HepG2 (cell line): ENCODE data around the gene MED25. TPM values are rescaled to one million over a fixed set of nuclear protein-coding genes. Genes with fewer than 3 reads are reported as not detected.

Source experiments
- CC2D1A ChIP-seq: sonication (generic); formaldehyde crosslinking; IDR thresholded peaks from 2 replicates; pipeline ENCODE4 v1.8.1; 2023; ENCODE audit warnings: mild to moderate bottlenecking, missing genetic modification reagents
- CHD2 ChIP-seq: IDR thresholded peaks from 2 replicates; pipeline ENCODE4 v1.6.1; 2011; ENCODE audit warnings: low read depth, low read length, improper control_type of control experiment
- DPF2 ChIP-seq: sonication (generic); formaldehyde crosslinking; IDR thresholded peaks from 2 replicates; pipeline ENCODE4 v1.4.0; 2020; ENCODE audit warnings: mild to moderate bottlenecking, low read depth, missing genetic modification reagents, borderline replicate concordance
- EZH2 ChIP-seq: conservative IDR thresholded peaks from 2 replicates; pipeline ENCODE4 v1.6.1; 2012; ENCODE audit warnings: mild to moderate bottlenecking, low read depth, low read length, moderate library complexity
- FOXO1 ChIP-seq: sonication (generic); formaldehyde crosslinking; IDR thresholded peaks from 2 replicates; pipeline ENCODE4 v1.4.0; 2020; ENCODE audit warnings: missing genetic modification reagents
- KLF15 ChIP-seq: sonication (generic); formaldehyde crosslinking; IDR thresholded peaks from 2 replicates; pipeline ENCODE4 v1.8.1; 2023; ENCODE audit warnings: borderline replicate concordance, mild to moderate bottlenecking, inconsistent platforms, missing genetic modification reagents, mixed read lengths
- LRRFIP1 ChIP-seq: sonication (generic); formaldehyde crosslinking; conservative IDR thresholded peaks from 2 replicates; pipeline ENCODE4 v1.4.0; 2020; ENCODE audit warnings: missing genetic modification reagents
- MAFF ChIP-seq: IDR thresholded peaks from 2 replicates; pipeline ENCODE4 v1.6.1; 2011; ENCODE audit warnings: low read depth, low read length, improper control_type of control experiment
- NKX3-1 ChIP-seq: sonication (generic); formaldehyde crosslinking; IDR thresholded peaks from 2 replicates; pipeline ENCODE4 v1.5.0; 2020; ENCODE audit warnings: missing genetic modification reagents
- POLR2AphosphoS5 ChIP-seq: IDR thresholded peaks from 2 replicates; pipeline ENCODE4 v1.6.1; 2012; ENCODE audit warnings: low read depth, low read length
- PRPF4 ChIP-seq: fragments of 200-400 bp; formaldehyde crosslinking; IDR thresholded peaks from 2 replicates; pipeline ENCODE4 v1.6.1; 2016; ENCODE audit warnings: low read length, low read depth; ENCODE audit not compliant: poor library complexity, severe bottlenecking
- REXO4 ChIP-seq: sonication (generic); formaldehyde crosslinking; IDR thresholded peaks from 2 replicates; pipeline ENCODE4 v1.8.0; 2022; ENCODE audit warnings: missing genetic modification reagents, mild to moderate bottlenecking, borderline replicate concordance
- RXRA ChIP-seq: sonication (generic); formaldehyde crosslinking; IDR thresholded peaks from 2 replicates; pipeline ENCODE4 v1.5.1; 2020; ENCODE audit warnings: missing genetic modification reagents
- STAT5B ChIP-seq: sonication (generic); formaldehyde crosslinking; IDR thresholded peaks from 2 replicates; pipeline ENCODE4 v1.4.0; 2020; ENCODE audit warnings: missing genetic modification reagents
- TBP ChIP-seq: sonication (generic); formaldehyde crosslinking; IDR thresholded peaks from 2 replicates; pipeline ENCODE4 v1.5.0; 2020; ENCODE audit warnings: missing genetic modification reagents
- TCF12 ChIP-seq, 2 experiments: fragments of 450-650 bp in 1 of 2; sonication (generic) in 1 of 2; formaldehyde crosslinking in 1 of 2; IDR thresholded peaks; 2 replicates each; pipeline versions ENCODE4 v1.6.1 to v1.8.0; 2017 to 2022; ENCODE audit warnings: antibody characterized with exemption in 1 of 2, mild to moderate bottlenecking in 1 of 2, missing genetic modification reagents in 1 of 2, moderate library complexity in 1 of 2
- TP53 ChIP-seq: sonication (generic); formaldehyde crosslinking; conservative IDR thresholded peaks from 2 replicates; pipeline ENCODE4 v1.4.0; 2020; ENCODE audit warnings: missing genetic modification reagents
- ZNF138 ChIP-seq: sonication (generic); formaldehyde crosslinking; IDR thresholded peaks from 2 replicates; pipeline ENCODE4 v1.5.0; 2020; ENCODE audit warnings: mild to moderate bottlenecking, low read depth, missing genetic modification reagents
- ZNF224 ChIP-seq: sonication (generic); formaldehyde crosslinking; IDR thresholded peaks from 2 replicates; pipeline ENCODE4 v1.5.0; 2020; ENCODE audit warnings: mild to moderate bottlenecking, missing genetic modification reagents
- ZNF253 ChIP-seq: sonication (generic); formaldehyde crosslinking; IDR thresholded peaks from 2 replicates; pipeline ENCODE4 v1.8.0; 2022; ENCODE audit warnings: mild to moderate bottlenecking, missing genetic modification reagents, borderline replicate concordance
- ZNF274 ChIP-seq: sonication (generic); formaldehyde crosslinking; IDR thresholded peaks from 2 replicates; pipeline ENCODE4 v1.5.1; 2020; ENCODE audit warnings: mild to moderate bottlenecking, missing genetic modification reagents
- ZNF276 ChIP-seq: sonication (generic); formaldehyde crosslinking; IDR thresholded peaks from 2 replicates; pipeline ENCODE4 v1.4.0; 2020; ENCODE audit warnings: mild to moderate bottlenecking, low read depth, missing genetic modification reagents
- ZNF329 ChIP-seq: sonication (generic); formaldehyde crosslinking; IDR thresholded peaks from 2 replicates; pipeline ENCODE4 v1.9.0; 2021; ENCODE audit warnings: low read depth, mild to moderate bottlenecking, missing genetic modification reagents
- ZNF350 ChIP-seq: sonication (generic); formaldehyde crosslinking; IDR thresholded peaks from 2 replicates; pipeline ENCODE4 v1.4.0; 2020; ENCODE audit warnings: mild to moderate bottlenecking, low read depth, missing genetic modification reagents, borderline replicate concordance
- ZNF367 ChIP-seq: sonication (generic); formaldehyde crosslinking; IDR thresholded peaks from 2 replicates; pipeline ENCODE4 v1.4.0; 2020; ENCODE audit warnings: missing genetic modification reagents, borderline replicate concordance
- ZNF468 ChIP-seq: sonication (generic); formaldehyde crosslinking; IDR thresholded peaks from 2 replicates; pipeline ENCODE4 v1.8.0; 2022; ENCODE audit warnings: mild to moderate bottlenecking, moderate library complexity, missing genetic modification reagents
- ZNF737 ChIP-seq: sonication (generic); formaldehyde crosslinking; IDR thresholded peaks from 2 replicates; pipeline ENCODE4 v1.5.0; 2020; ENCODE audit warnings: missing genetic modification reagents, mild to moderate bottlenecking, borderline replicate concordance
- polyA plus RNA-seq, 8 experiments: library from polyadenylated mRNA; depleted of rRNA in 3 of 8; stranded (reverse) in 7 of 8; unstranded in 1 of 8; fragments of >200 nt; fragmentation: Illumina TruSeq in 4 of 8; extraction: Trizol in 4 of 8; gene quantifications; 2 replicates each; pipeline versions ENCODE4 v1.2.1 to v1.2.3, GENCODE V29; 2011 to 2016; ENCODE audit warnings: low read depth in 4 of 8, missing spikeins in 1 of 8, mixed read lengths in 1 of 8; ENCODE audit not compliant: insufficient read depth in 1 of 8
- total RNA-seq, 5 experiments: library from RNA; depleted of rRNA; stranded (reverse); fragments of >200 nt; fragmentation: Illumina TruSeq; extraction: Trizol; gene quantifications; 2 replicates each; pipeline ENCODE4 v1.2.3, GENCODE V29; 2016; ENCODE audit warnings: low read depth in 1 of 5

MED25 gene
- total and polyA plus RNA-seq, 2 of the 13 experiments (the other 11 are each of a cell fraction or from before 2014, with no cell fraction given): 11.1 to 15.1 TPM

GRCh38 chr19:49850487-49851342, 32.6 kb downstream of the MED25 start, which contains the start of gene PTOV1 (continued):
- TF ChIP-seq CHD2 (no peak), LRRFIP1 (CRISPR knock-in tag) (no peak), FOXO1 (CRISPR knock-in tag) (0 out of 2 replicates have a peak, but pooled peaks have one; percentile 37), PRPF4 (no peak), KLF15 (peak; percentile 89), RXRA (CRISPR knock-in tag) (peak; percentile 54; the same call in 1 of the 2 replicates), ZNF367 (CRISPR knock-in tag) (no peak), ZNF253 (no peak), POLR2AphosphoS5 (peak; percentile 77), TP53 (CRISPR knock-in tag) (no peak), ZNF138 (CRISPR knock-in tag) (no peak), EZH2 (no peak), DPF2 (CRISPR knock-in tag) (no peak), REXO4 (CRISPR knock-in tag) (no peak), TCF12 (IDR thresholded peaks at IDR 0.05) (no peak), TCF12 (CRISPR knock-in tag; IDR thresholded peaks at IDR 0.05) (peak; percentile 73; the same call in 1 of the 2 replicates), TBP (CRISPR knock-in tag) (0 out of 2 replicates have a peak, but pooled peaks have one; percentile 77), CC2D1A (CRISPR knock-in tag) (no peak), STAT5B (CRISPR knock-in tag) (no peak), ZNF274 (CRISPR knock-in tag) (peak; percentile 55), MAFF (no peak), ZNF329 (CRISPR knock-in tag) (0 out of 2 replicates have a peak, but pooled peaks have one; percentile 42), ZNF737 (CRISPR knock-in tag) (no peak), ZNF224 (CRISPR knock-in tag) (no peak; the same call in 1 of the 2 replicates), ZNF468 (no peak), ZNF350 (CRISPR knock-in tag) (peak; percentile 55; the same call in 1 of the 2 replicates), ZNF276 (CRISPR knock-in tag) (no peak), NKX3-1 (CRISPR knock-in tag) (no peak)
